HG03097 (cell line): ENCODE data around the gene TIMM22.
A peak's percentile ranks its signal among the peaks of the same experiment; 100 is the strongest.
"Not testable (repeated sequence)": the region's sequence is repeated elsewhere in the genome, so short reads cannot be mapped to it uniquely, and the experiment has no call there.

Experiments used
- ATAC-seq: cut with Tn5 transposase; IDR thresholded peaks from one replicate; pipeline ENCODE4 v1.9.1; 2021; ENCODE audit not compliant: unreplicated experiment, low FRiP score

Gene TIMM22

DNA sequence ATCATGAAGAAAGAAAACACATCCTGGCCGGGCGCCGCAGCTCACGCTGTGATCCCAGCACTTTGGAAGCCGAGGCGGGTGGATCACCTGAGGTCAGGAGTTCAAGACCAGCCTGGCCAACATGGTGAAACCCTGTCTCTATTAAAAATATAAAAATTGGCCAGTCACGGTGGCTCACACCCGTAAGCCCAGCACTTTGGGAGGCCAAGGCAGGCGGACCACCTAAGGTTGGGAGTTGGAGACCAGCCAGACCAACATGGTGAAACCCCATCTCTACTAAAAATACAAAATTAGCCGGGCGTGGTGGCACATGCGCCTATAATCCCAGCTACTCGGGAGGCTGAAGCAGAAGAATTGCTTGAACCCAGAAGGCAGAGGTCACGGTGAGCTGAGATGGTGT is 25.1 kb upstream of the TIMM22 start:
- not testable (repeated sequence) for ATAC-seq

- no peak for ATAC-seq
Observed at GRCh38 chr17:973053-973452, 23.9 kb upstream of the TIMM22 start.

DNA sequence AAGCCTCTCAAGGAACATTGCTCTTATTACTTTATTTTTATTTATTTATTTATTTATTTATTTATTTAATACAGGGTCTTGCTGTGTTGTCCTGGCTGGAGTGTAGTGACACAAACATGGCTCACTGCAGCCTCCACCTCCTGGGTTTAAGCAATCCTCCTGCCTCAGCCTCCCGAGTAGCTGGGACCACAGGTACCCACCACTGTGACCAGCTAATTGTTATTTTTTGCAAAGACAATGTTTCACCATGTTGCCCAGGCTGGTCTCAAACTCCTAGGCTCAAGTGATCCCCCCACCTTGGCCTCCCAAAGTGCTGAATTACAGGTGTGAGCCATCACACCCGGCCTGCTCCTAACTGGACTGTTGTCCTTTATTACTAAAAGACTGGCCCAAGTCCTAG is 22.2 kb upstream of the TIMM22 start:
- ATAC-seq: not testable (repeated sequence)

DNA sequence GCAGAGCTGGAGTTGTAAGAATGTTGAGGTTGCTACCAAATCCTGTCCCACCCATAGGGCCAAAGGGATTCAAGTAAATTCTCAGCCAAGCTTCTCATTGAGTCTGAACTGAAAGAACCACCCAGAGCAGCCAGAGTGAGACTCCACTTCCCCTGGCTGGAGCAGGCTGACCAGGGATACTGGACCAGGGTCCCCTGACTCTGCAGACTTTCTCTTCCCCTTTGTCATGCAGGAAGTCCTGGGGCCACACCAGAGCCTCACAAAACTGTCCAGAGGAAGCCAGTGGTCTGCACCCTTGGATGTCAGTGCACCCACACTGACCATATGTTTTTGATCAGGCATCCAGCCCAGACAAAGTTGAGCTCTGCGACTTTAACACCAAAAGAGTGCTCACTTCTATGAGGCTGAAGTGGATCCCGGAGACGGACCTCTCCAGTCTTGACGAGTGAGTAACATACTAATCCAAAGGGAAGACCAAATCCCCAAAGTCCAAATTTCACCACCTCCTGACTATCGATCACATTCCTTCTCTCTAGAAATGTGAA is 21.5 kb upstream of the TIMM22 start:
- ATAC-seq: no peak

DNA sequence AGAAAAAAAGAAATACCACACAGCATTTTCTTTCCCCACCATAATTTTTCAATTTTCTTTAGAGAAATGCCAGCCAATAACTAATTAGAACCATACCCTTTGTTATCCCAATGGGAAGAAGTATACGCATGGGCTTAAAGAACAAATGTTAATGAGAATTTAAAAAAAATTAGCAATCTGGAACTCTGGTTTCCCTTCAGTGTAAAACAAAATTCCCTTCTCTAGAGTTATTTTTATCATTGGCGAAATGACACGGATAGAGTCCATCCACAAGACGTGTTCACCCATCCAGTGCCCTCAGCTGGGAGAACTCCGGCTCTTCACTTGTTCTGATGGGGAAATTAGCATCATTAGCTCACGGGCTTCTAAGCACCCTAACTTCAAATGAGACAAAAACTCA is 20.6 kb upstream of the TIMM22 start:
- no peak for ATAC-seq

DNA sequence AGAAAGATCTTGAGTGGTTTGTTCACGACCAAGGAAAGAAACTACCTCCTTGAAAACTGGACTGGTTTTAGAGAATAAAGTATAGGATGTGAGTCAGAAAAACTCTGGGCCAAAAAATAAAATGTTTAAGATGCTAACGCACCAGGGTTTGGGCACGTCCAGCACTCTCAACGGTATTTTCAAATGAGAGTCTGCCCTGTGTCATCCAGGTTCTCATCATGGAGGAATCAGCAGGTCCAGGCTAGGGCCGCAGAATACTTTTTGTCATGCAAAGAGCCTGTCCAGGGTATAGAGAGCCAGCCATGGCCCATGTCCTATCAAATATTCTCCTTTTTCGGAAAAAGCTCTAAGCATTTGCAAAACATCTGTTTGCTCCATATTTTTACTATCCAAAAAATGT is 19.8 kb upstream of the TIMM22 start:
- no peak for ATAC-seq

DNA sequence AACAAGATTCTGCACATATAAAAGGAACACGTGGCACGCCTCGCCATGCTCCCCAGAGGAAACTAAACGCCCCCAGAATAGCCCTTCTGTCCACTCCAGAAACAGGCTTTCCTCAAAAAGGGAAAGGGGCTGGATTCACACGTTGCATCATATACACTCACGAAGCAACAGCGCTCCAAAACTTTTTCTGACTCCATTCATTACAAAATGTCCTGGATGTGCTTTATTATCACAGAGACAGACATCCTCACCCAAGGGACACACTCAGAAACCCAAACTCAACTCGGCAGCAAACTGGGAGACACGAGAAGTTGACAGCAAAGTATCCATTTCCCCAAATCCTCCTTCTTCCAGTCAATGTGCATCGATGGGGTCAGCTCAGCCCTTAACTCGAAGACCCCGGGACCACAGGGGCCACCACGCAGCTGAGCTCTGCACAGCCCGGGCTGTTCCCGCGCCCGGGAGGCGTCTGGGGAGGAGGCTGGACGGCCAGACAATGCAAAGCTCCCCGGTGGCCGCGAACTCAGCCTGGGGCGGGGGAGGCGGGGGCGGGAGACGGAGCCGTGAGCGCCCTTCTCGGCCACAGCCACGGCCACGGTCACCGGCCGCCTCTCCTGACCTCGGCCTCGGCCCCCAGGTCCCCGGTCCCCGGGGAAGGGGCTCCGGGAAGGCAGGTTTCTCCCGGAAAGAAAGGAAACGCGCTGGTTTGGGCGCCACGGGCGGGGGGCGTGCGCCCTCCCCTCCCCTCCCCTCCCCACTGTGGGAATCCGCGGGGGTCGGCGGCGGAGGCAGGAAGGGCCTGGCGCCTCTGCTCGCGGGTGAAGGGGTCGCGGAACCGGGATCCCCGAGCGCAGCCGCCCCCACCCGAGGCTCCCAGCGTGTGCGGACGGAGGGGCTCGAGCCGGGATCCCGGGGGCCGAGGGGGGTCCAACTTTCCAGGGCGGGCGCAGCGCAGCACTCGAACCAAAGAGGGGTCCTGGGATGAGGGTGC is 18.5 kb upstream of the TIMM22 start:
- ATAC-seq: no peak

GRCh38 chr17:979212-979538 is 17.8 kb upstream of the TIMM22 start:
- no peak for ATAC-seq

DNA sequence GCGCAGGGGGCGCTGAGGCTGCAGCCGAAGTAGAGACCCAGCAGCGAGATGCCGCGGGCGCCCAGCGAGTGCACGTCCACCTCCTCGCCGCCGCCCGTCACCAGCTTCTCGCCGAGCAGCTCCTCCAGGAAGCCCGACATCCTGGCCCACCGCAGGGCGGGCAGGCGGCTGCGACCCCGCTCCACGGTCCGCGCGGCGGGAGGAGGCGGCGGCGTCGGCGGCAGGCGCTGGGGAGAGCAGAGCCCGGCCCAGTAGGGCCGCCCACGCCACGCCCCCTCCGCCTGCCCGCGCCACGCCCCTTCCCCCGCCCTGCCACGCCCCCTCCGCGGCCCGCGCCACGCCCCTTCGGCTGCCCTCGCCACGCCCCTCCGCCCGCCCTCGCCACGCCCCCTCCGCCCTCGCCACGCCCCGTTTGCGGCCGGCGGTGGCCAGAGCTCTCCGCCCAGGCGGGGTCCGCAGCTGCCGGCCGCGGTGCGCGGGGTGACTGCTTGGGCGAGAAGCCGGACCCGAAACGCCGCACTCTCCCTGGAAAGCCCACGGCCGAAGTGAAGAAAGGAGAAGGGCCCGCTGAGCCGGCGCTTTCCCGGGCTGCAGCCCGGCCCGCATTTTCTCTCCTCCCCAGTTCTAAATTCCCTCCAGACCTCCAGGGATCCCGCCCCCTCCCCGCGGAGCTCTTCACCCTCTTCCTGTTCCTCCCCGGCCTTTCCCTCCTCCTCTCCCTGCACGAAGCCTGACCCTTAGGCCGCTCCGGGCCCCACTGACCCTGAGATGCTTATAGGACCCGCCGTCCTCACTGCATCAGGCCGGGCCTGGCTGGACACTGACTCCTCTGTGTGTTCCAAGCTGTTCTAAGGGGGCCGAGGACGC is 17.2 kb upstream of the TIMM22 start, which contains the start of gene NXN:
TSS of gene NXN (minus strand) at position 238 of the 867 bp plus-strand sequence.
- ATAC-seq: peak; percentile 54

- peak; percentile 57 for ATAC-seq
Observed at GRCh38 chr17:980406-981291, 16.3 kb upstream of the TIMM22 start.

DNA sequence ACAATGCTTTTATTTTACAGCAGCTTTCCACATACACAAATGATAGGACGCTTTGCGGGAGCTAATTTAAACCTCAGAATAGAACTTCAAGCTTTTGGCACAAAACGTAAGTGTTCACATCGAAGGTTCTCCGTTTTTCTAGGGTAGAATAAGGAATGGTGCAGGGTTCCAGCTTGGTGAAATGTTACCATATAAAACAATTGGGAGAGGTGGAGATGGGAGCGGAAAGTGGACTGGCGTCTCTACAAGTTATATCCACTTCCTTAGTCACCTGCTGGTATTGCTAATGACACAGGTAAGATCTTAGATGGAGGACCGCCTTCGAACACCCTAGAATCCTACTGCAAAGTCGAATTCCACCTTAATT is 15.7 kb upstream of the TIMM22 start:
- ATAC-seq: no peak

GRCh38 chr17:983921-984320 is 13.0 kb upstream of the TIMM22 start:
- ATAC-seq: no peak

GRCh38 chr17:986322-986929 is 10.5 kb upstream of the TIMM22 start:
- ATAC-seq: no peak

- ATAC-seq: no peak
Observed at GRCh38 chr17:987931-988330, 9.0 kb upstream of the TIMM22 start.

DNA sequence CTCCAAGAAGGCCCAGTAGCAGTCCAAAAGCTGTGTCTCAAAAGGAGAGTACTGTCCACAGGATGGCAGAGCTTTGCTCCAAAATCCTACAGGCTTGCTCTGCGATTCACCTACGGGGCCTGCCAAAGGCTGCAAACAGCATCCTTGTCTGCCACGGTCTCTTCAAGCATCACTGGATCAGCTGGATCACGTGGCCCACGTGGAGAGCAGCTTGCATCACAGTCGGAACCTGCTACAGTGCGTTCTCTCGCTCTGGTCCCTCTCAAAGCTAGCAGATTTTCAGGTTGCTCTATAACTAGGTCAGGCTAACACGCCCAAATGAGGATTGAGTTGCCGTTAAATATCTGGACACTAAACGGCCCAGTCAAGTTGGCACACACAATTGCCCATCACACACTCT is 8.4 kb upstream of the TIMM22 start:
- no peak for ATAC-seq

GRCh38 chr17:992933-993332 is 4.0 kb upstream of the TIMM22 start:
- no peak for ATAC-seq

DNA sequence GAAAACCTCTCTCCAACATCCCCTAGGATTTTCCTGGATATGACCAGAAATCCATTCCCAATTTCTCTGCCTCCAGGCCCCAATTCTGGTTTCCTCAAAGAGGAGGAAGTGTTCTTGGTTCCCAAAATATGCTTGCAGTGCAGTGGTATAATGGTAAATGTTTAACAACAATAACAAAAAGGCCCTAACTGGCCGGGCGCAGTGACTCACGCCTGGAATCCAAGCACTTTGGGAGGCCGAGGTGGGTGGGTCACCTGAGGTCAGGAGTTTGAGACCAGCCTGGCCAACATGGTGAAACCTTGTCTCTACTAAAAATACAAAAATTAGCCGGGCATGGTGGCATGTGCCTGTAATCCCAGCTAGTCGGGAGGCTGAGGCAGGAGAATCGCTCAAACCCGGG is 1.6 kb upstream of the TIMM22 start:
- ATAC-seq: not testable (repeated sequence)

DNA sequence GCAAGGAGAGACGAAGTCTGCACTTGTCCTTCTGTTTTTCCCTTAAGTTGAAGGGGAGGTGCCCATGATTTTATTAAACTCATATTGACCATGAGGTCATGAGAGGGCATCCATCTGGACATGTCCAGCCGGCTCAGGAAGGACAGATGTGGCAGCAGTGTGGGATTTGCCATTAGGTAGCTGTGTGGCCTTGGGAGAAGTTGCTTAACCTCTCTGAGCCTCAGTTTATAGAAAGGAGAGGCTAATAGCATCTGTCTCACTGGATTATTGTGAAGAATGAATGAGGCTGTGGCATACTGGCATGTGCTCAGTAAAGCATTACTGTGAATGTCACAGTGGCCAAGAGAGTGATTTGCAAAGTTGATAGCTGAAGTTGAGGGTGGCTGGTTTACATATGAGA is 1.2 kb downstream of the TIMM22 start:
- no peak for ATAC-seq

DNA sequence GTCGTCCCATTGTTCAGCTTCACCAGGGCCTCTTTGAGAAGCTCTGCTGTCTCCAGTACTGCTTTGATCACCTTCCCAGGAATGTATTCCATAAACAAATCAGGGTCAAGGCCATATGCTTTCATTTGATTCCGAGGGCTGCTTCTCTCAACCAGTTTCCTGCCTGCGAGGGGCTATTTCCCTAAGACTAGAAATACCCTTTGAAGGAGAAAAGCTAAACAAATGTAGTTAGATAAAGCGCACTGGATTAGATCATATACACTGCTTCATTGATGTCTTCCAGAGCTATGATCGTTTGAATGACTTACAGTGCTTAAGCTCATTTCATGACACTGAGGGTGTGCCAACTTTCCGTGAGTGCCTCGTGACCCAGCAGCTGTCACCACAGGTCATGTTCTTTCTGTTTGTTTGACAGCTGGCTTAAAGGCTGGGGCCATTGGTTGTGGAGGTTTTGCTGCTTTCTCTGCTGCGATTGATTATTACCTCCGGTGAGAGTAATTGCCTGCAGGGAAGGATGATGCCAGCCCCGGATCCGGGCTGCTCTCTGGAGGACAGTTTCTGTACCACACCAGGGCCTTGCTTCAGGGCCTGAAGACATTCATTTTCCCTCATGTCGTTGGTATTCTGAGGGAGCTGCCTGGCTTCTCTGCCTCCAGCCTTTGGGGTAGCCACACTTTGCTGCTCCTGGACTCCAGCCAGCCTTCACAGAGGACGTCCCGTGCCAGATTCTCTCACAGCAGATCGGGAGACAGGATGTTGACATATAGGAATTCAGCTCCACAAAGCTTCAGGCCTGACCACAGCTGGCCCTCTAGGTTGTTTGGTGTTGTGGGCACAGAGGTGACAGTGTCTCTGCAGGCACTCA is 3.9 kb downstream of the TIMM22 start:
- no peak for ATAC-seq
